C4-2B (cell line): Measurements from ENCODE around the gene ATP11A.

Experiments
- CTCF ChIP-seq: fragments of 450-650 bp; conservative IDR thresholded peaks from 2 replicates; pipeline ENCODE4 v1.5.1; 2017; ENCODE audit warnings: mild to moderate bottlenecking
- ZFX ChIP-seq: fragments of 450-650 bp; IDR thresholded peaks from 2 replicates; pipeline ENCODE4 v1.6.1; 2017

GRCh38 chr13:112836940-112837339 is 147.1 kb downstream of the ATP11A start:
- TF ChIP-seq CTCF (no peak), ZFX (no peak)
